K562 (cell line): ENCODE data around the gene C1orf167. TPM values are rescaled to one million over a fixed set of nuclear protein-coding genes. Genes with fewer than 3 reads are reported as not detected.

ENCODE experiments used
- ATF7 ChIP-seq: fragments of 450-650 bp; IDR thresholded peaks from 2 replicates; pipeline ENCODE4 v1.7.1; 2014; ENCODE audit warnings: mild to moderate bottlenecking, moderate library complexity
- BCOR ChIP-seq: fragments of 450-650 bp; IDR thresholded peaks from 2 replicates; pipeline ENCODE4 v1.6.1; 2016
- BDP1 ChIP-seq: IDR thresholded peaks from 3 replicates; pipeline ENCODE4 v1.6.1; 2011; ENCODE audit not compliant: insufficient read length, insufficient read depth
- CC2D1A ChIP-seq: fragments of 450-650 bp; IDR thresholded peaks from 2 replicates; pipeline ENCODE4 v1.6.1; 2017; ENCODE audit warnings: mild to moderate bottlenecking
- FOXJ2 ChIP-seq: fragments of 200-800 bp; sonication (Bioruptor generic); IDR thresholded peaks from 2 replicates; pipeline ENCODE4 v1.6.1; 2016; ENCODE audit warnings: missing genetic modification characterization, missing compliant biosample characterization
- FOXP1 ChIP-seq: sonication (generic); formaldehyde crosslinking; IDR thresholded peaks from 2 replicates; pipeline ENCODE4 v1.8.0; 2022; ENCODE audit warnings: mild to moderate bottlenecking, missing genetic modification reagents
- KDM1A ChIP-seq, 2 experiments: fragments of 450-650 bp; IDR thresholded peaks; 2 replicates each; pipeline ENCODE4 v1.6.1; 2016; ENCODE audit warnings: mild to moderate bottlenecking in 2 of 2
- MCM5 ChIP-seq: fragments of 450-650 bp; IDR thresholded peaks from 2 replicates; pipeline ENCODE4 v1.6.1; 2016; ENCODE audit warnings: low read depth
- SAP30 ChIP-seq: fragments of 200-600 bp; sonication (generic); IDR thresholded peaks from 2 replicates; pipeline ENCODE4 v1.6.1; 2012; ENCODE audit warnings: borderline replicate concordance, low read depth, mild to moderate bottlenecking, moderate library complexity, low read length, control low read depth, inconsistent platforms; ENCODE audit not compliant: insufficient read depth, poor library complexity, severe bottlenecking
- SIX5 ChIP-seq, 2 experiments: IDR thresholded peaks; 2 replicates each; pipeline ENCODE4 v1.6.1; 2011; ENCODE audit warnings: low read length in 2 of 2, borderline replicate concordance in 1 of 2, low read depth in 1 of 2, mild to moderate bottlenecking in 1 of 2, moderate library complexity in 1 of 2; ENCODE audit not compliant: insufficient read depth in 1 of 2
- SOX6 ChIP-seq: fragments of 450-650 bp; IDR thresholded peaks from 2 replicates; pipeline ENCODE4 v1.6.1; 2014; ENCODE audit warnings: mild to moderate bottlenecking
- SRSF3 ChIP-seq: fragments of 200-400 bp; formaldehyde crosslinking; IDR thresholded peaks from 2 replicates; pipeline ENCODE4 v1.6.1; 2016; ENCODE audit warnings: mild to moderate bottlenecking, low read length, moderate library complexity; ENCODE audit not compliant: insufficient read depth
- SRSF7 ChIP-seq: fragments of 200-400 bp; formaldehyde crosslinking; optimal IDR thresholded peaks from 2 replicates; pipeline ENCODE3; 2017; ENCODE audit warnings: mild to moderate bottlenecking, low read depth, low read length
- ZFP36 ChIP-seq: fragments of 150-350 bp; IDR thresholded peaks from 2 replicates; pipeline ENCODE4 v1.6.1; 2018; ENCODE audit warnings: low read length, low read depth; ENCODE audit not compliant: partially characterized antibody
- ZNF143 ChIP-seq: sonication (generic); formaldehyde crosslinking; IDR thresholded peaks from 2 replicates; pipeline ENCODE4 v1.9.0; 2022; ENCODE audit warnings: mild to moderate bottlenecking, missing genetic modification reagents
- ZNF24 ChIP-seq: fragments of 450-650 bp; IDR thresholded peaks from 2 replicates; pipeline ENCODE4 v1.6.1; 2016
- ZNF282 ChIP-seq: sonication (generic); formaldehyde crosslinking; IDR thresholded peaks from 2 replicates; pipeline ENCODE4 v1.8.1; 2023; ENCODE audit warnings: missing genetic modification reagents
- ZNF316 ChIP-seq: fragments of 450-650 bp; IDR thresholded peaks from 2 replicates; pipeline ENCODE4 v1.6.1; 2016
- ZZZ3 ChIP-seq: fragments of 450-650 bp; IDR thresholded peaks from 2 replicates; pipeline ENCODE4 v1.6.1; 2016; ENCODE audit warnings: antibody characterized with exemption, mild to moderate bottlenecking, moderate library complexity
- polyA plus RNA-seq, 8 experiments: library from polyadenylated mRNA; depleted of rRNA in 4 of 8; stranded (reverse) in 5 of 8; unstranded in 3 of 8; fragments of >200 nt; fragmentation: Nextera tagmentation in 2 of 8; fragmentation: Illumina TruSeq in 1 of 8; extraction: Ambion mirVana in 2 of 8; extraction: Trizol in 1 of 8; gene quantifications; 2 replicates each; pipeline versions ENCODE4 v1.2.1 to v1.2.3, GENCODE V29; 2011 to 2014; ENCODE audit warnings: inconsistent platforms in 1 of 8, missing spikeins in 1 of 8
- total RNA-seq, 7 experiments: library from RNA; depleted of rRNA in 6 of 7; stranded (reverse); fragments of >200 nt in 6 of 7; fragmentation: Illumina TruSeq in 2 of 7; extraction: Trizol in 2 of 7; gene quantifications; 2 replicates each; pipeline versions ENCODE4 v1.2.1 to v1.2.3, GENCODE V29; 2011 to 2021; ENCODE audit warnings: low replicate concordance in 1 of 7
- TF ChIP-seq, protein P1 (sequence below): fragments of 250-450 bp; sonication (Bioruptor Pico); IDR thresholded peaks from 2 replicates; pipeline ENCODE4 v1.8.0; 2022; ENCODE audit warnings: moderate library complexity, mild to moderate bottlenecking, inconsistent platforms
- TF ChIP-seq, protein P2 (sequence below), 2 experiments: fragments of 200-800 bp in 1 of 2; sonication (Bioruptor generic) in 1 of 2; sonication (generic) in 1 of 2; formaldehyde crosslinking in 1 of 2; IDR thresholded peaks in 1 of 2; conservative IDR thresholded peaks in 1 of 2; 2 replicates each; pipeline versions ENCODE4 v1.5.0 to v1.6.1; 2016 to 2020; ENCODE audit warnings: missing compliant biosample characterization in 1 of 2, missing genetic modification characterization in 1 of 2, missing genetic modification reagents in 1 of 2
- TF ChIP-seq, protein P3 (sequence below): sonication (generic); formaldehyde crosslinking; IDR thresholded peaks from 2 replicates; pipeline ENCODE4 v1.8.1; 2023; ENCODE audit warnings: mild to moderate bottlenecking, missing genetic modification reagents
- TF ChIP-seq, protein P4 (sequence below): fragments of 250-450 bp; sonication (Bioruptor Pico); IDR thresholded peaks from 2 replicates; pipeline ENCODE4 v1.8.0; 2021; ENCODE audit warnings: mild to moderate bottlenecking, moderate library complexity

The C1orf167 gene
- total and polyA plus RNA-seq, 9 of the 15 experiments (the other 6 are each of a cell fraction or from before 2014, with no cell fraction given), result 0.22 to 0.86 (median 0.31) TPM; not detected in 2

DNA sequence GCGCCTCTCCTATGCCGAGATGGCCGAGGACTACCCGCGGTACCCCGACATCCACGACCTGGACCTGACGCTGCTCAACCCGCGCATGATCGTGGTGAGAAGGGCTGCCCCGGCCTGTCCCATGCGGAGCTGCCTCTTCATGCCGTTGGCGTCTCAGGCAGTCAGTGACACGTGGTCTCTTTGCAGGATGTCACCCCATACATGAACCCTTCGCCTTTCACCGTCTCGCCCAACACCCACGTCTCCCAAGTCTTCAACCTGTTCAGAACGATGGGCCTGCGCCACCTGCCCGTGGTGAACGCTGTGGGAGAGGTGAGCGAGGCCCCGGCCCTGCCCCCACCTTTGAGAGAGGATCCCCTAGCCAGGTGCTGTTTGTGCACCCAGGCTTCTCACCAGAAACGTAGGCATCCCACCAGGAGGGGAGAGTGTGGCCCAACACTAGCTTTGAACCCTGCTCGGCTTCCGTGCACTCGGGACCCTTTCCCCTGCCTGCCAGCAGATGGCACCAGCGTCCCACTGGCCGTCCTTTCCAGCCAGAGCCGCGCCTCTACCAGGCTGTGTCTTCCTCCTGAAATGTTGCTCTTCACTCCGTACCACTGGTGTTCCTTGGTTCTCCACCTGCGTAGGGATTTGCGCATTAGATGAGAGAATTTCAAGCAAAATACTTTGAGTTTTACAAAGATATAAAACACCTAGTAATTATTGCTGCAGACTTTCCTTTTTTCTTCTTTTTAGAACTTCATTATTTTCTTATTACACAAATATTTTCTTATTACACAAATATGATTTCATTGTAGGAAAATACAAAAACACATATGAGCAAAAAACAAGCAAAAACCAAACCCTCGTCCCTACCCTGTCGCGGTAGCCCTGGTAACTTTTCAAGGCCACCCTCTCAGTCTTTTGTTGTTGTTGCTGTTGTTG lies 76.6 kb downstream of the C1orf167 start (continued):
- no peak for TF ChIP-seq SAP30
- TF ChIP-seq ATF7, result no peak; the same call in 1 of the 2 replicates
- TF ChIP-seq, protein P1, sequence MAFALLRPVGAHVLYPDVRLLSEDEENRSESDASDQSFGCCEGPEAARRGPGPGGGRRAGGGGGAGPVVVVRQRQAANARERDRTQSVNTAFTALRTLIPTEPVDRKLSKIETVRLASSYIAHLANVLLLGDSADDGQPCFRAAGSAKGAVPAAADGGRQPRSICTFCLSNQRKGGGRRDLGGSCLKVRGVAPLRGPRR (CRISPR knock-in tag), result no peak
- TF ChIP-seq MCM5, result no peak
- TF ChIP-seq SIX5 (IDR thresholded peaks at IDR 0.05; ENCODE audit: borderline replicate concordance in 1 of 2, insufficient read depth in 1 of 2, low read depth in 1 of 2, low read length in 2 of 2), result no peak
- TF ChIP-seq ZNF24, result peak; percentile 66; the same call in 1 of the 2 replicates
- TF ChIP-seq ZNF143 (CRISPR knock-in tag), result 0 out of 2 replicates have a peak, but pooled peaks have one; percentile 42
- no peak for TF ChIP-seq ZFP36
- no peak for TF ChIP-seq BCOR
- TF ChIP-seq, protein P2, sequence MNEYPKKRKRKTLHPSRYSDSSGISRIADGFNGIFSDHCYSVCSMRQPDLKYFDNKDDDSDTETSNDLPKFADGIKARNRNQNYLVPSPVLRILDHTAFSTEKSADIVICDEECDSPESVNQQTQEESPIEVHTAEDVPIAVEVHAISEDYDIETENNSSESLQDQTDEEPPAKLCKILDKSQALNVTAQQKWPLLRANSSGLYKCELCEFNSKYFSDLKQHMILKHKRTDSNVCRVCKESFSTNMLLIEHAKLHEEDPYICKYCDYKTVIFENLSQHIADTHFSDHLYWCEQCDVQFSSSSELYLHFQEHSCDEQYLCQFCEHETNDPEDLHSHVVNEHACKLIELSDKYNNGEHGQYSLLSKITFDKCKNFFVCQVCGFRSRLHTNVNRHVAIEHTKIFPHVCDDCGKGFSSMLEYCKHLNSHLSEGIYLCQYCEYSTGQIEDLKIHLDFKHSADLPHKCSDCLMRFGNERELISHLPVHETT (CRISPR knock-in tag; conservative IDR thresholded peaks at IDR 0.05 in 1 of 2, IDR thresholded peaks at IDR 0.05 in 1 of 2), result no peak
- no peak for TF ChIP-seq KDM1A (IDR thresholded peaks at IDR 0.05)
- no peak for TF ChIP-seq BDP1
- 0 out of 2 replicates have a peak, but pooled peaks have one; percentile 17 for TF ChIP-seq FOXJ2 (tag)
- TF ChIP-seq ZNF316, result no peak
- TF ChIP-seq, protein P3, sequence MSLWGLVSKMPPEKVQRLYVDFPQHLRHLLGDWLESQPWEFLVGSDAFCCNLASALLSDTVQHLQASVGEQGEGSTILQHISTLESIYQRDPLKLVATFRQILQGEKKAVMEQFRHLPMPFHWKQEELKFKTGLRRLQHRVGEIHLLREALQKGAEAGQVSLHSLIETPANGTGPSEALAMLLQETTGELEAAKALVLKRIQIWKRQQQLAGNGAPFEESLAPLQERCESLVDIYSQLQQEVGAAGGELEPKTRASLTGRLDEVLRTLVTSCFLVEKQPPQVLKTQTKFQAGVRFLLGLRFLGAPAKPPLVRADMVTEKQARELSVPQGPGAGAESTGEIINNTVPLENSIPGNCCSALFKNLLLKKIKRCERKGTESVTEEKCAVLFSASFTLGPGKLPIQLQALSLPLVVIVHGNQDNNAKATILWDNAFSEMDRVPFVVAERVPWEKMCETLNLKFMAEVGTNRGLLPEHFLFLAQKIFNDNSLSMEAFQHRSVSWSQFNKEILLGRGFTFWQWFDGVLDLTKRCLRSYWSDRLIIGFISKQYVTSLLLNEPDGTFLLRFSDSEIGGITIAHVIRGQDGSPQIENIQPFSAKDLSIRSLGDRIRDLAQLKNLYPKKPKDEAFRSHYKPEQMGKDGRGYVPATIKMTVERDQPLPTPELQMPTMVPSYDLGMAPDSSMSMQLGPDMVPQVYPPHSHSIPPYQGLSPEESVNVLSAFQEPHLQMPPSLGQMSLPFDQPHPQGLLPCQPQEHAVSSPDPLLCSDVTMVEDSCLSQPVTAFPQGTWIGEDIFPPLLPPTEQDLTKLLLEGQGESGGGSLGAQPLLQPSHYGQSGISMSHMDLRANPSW (CRISPR knock-in tag), result no peak
- no peak for TF ChIP-seq SRSF3
- no peak for TF ChIP-seq ZNF282 (CRISPR knock-in tag)
- peak; percentile 78; the same call in 1 of the 2 replicates for TF ChIP-seq ZZZ3
- TF ChIP-seq CC2D1A, result peak; percentile 91
- TF ChIP-seq, protein P4, sequence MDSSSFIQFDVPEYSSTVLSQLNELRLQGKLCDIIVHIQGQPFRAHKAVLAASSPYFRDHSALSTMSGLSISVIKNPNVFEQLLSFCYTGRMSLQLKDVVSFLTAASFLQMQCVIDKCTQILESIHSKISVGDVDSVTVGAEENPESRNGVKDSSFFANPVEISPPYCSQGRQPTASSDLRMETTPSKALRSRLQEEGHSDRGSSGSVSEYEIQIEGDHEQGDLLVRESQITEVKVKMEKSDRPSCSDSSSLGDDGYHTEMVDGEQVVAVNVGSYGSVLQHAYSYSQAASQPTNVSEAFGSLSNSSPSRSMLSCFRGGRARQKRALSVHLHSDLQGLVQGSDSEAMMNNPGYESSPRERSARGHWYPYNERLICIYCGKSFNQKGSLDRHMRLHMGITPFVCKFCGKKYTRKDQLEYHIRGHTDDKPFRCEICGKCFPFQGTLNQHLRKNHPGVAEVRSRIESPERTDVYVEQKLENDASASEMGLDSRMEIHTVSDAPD, result no peak
- no peak for TF ChIP-seq FOXP1 (CRISPR knock-in tag)
- no peak for TF ChIP-seq SRSF7
- TF ChIP-seq SOX6, result peak; percentile 19; the same call in 1 of the 2 replicates
